Fibroblast of skin of left biceps (primary cell): ENCODE data around the gene SDSL.

ENCODE experiments used
- DNase-seq, 2 experiments: peaks; one replicate each; pipeline ENCODE4 v3.0.0-alpha.2; 2013; ENCODE audit warnings: low read depth in 2 of 2

Gene SDSL

GRCh38 chr12:113468365-113469223, 46.4 kb downstream of the SDSL start:
- no peak for DNase-seq

DNA sequence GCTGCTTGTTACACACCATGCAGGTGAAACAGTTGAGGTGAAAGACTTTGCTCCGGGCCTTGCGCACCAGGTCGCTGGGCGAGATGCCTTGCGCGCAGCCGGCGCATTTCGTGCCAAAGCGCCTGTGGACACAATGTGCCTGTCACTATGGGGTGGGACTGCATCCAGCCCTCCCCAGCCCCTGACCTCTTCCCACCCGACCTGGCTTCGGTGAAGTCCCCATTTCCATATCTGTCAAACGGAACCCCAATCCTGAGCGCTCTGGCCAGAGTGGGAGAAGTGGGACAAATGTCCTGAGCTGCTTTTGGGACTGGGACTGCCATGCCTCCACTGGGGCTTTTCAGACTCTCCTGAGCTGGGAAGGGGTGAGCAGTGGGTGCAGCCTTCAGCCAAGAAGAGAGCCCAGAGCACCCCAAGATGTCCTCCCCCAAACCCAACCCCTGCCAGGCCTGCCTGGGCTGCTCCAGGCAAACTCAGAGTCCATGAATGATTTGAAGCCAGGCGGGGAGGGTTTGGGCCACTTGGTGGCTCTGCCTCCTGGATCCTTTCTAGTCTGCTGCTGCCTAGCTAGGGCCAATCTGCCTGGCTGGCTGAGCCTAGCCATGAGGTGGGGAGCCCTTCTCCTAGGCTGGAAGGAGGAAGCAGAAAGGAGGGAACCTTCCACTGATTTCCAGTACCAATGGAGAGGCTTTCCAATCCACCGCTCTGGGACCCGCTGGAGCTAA, 47.2 kb downstream of the SDSL start:
- DNase-seq, result no peak

DNA sequence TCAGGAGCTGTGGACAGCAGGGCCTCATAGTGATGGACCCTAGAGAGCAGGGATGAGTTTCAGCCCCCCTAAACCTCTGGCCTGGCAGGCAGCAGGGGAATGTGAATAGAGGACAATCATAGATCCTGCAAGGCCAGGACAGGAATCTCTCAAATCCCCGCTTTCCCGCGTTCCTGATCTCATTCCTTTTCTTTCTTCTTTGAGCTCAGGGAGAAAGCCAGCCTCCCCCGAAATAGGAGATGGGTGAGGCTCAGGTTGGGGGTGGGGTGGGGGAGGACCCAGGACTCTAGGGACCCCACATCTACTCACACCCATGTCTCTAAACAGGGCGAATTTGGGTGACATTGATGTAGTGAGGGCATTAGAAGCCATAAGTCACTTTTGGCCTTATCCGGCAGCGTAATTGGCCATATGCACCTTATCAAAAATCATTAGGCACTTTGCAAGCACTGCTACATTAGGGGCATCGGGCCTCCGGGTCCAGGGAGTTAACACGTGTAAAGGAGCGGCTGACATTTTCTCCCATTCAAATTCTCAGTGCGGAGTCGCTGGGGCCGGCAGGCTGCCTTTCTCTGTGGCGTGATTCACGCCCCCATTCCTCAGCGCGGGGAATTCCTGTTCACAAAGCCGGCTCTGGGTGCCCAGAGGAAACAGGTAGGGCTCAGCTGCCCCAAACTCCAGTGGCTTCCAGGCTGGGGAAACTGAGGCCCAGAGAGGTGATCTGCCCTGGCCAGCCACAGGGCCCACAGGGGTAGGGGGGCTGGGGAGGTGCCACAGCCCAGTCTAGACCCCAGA, 48.0 kb downstream of the SDSL start:
- DNase-seq, result no peak

- no peak for DNase-seq
These were observed 48.9 kb downstream of the SDSL start for GRCh38 chr12:113470871-113471618.

GRCh38 chr12:113471619-113472171, 49.5 kb downstream of the SDSL start, which contains the start of gene LHX5:
LHX5 (minus strand) TSS chr12:113471871; CDS start chr12:113471498, 373 bp downstream.
- DNase-seq, result no peak

DNA sequence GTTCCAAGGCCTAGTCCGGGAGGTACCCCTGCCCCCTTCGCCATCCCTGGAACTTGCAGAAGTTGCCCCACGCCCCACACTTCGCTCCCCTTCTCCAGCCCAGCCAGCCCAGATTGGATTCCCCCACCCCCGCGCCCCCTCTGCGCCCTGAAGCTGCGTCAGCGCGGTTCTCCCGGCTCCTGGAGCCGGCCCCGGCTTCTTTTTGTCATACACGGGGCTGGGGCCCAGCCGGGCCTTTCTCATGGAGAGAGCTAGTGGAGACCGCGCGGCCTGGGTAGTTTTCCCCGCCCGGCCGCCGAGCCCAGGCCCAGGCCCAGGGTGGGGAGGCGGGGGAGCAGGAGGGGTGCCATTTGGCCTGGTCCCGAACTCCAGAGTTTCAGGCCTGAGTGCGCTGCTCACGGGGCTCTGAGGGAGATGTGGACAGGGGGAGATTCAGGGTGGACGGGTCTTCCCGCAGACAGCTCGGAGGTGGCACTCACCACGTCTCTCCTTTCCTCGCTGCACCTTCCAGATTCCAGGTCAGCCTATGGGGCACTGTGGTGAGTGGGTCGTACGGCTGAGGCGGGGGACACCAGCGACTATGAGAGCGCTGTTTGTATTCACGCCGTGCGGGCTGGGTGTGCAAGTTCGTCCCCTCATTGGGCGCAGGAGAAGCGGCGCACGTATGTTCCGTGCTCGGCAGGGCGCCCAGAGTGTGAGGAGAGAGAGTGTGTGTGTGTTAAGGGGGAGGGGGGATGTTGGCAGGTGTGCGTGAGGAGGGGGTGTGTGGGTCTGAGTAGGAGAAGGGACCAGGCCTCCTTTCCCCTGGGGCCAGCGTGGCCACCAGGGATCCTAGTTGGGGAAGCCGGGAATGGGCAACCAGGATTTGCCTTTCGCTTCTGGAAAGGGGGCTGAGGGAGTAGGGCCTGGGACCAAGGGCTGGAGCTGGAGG, 50.3 kb downstream of the SDSL start:
- DNase-seq, result no peak

DNA sequence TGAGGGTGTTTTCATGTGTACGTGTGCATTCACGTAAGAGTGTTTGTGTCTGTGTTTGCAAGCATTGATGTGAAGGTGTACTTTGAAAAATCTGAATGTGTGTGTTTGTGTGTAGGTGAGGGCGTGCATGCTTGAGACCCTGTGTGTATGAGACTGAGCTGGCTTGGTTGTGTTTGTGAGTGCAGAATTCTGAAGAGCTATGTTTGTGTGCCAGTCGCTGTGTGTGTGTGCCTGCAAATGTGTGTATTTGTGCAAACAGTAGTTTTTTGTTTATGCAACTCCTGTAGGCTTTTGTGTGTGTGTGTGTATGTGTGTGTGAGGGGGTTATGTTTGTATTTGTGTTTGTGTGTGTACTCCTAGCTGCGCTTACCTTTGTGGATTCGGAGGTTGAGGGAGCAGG, 51.2 kb downstream of the SDSL start:
- no peak for DNase-seq

GRCh38 chr12:113473942-113474341, 51.8 kb downstream of the SDSL start:
- DNase-seq, result no peak

DNA sequence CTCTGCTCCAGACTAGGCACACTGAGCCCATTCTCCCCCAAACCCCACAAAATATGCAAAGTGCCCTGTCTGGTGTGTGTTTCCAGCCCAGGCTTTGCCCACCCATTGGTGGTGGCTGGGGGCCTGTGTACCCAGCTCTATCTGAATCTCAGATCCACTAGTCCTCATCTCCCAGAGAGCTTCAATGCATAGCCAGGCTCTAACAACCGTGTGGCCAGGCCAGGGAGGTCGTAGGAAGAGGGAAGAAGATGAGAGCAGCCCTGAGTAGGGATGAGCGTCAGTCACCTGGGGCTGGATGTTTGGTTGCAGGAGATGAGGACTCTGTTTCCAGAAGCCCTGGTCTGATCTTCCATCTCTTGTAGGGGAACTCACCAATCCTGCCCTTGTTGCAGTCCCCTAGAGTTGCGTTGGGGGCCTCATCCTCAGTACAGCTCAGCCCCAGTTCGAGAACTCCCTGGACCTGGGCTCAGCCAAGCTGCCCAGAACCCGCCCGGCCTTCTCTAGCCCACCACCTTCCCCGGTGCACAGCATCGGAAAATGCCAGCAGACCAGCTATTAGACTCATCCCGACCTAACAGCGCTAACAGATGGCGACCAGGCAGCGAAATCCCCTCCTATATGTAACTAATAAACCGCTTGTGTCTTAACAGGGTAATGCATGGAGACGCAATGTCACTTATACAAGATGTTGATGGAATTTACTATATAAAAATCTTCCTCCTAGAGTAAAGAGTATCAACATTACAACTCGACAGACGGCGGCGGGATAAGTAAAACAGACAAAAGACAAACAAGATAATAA, 52.7 kb downstream of the SDSL start:
- no peak for DNase-seq

DNA sequence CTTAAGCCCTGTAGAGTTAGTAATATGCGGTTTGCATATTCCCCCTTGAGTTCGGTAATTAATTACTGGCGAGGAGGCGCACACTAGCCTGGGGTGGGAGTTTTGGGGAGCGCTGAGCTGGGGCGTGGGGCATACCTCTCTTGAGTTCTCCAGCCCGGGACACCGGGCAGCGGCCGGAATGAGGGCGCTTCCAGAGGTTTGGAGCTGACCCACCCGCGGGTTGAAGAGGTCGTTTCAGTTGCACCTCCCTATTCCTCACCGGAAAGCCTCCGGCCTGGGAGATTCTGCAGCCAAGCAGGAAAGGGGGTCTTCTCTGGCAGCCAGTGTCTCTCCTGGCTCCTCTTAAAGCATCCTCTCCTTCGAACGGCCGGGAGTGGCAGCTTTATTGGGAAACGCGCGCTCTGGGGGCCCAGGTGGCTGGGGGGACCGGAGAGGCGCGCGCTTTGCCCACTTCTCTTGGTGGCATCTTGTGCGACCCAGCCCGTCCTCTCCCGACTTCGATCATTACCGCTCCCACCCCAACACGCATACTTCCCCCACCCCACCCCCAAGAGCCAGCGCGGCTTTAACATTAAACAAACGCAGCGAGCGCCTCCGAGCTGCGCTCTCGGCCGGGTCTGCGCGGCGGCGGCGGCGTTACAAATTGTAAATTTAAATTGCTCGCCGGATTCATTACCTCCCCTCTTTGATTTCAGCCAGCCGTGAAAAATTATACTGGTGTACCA, 53.4 kb downstream of the SDSL start:
- no peak for DNase-seq

DNA sequence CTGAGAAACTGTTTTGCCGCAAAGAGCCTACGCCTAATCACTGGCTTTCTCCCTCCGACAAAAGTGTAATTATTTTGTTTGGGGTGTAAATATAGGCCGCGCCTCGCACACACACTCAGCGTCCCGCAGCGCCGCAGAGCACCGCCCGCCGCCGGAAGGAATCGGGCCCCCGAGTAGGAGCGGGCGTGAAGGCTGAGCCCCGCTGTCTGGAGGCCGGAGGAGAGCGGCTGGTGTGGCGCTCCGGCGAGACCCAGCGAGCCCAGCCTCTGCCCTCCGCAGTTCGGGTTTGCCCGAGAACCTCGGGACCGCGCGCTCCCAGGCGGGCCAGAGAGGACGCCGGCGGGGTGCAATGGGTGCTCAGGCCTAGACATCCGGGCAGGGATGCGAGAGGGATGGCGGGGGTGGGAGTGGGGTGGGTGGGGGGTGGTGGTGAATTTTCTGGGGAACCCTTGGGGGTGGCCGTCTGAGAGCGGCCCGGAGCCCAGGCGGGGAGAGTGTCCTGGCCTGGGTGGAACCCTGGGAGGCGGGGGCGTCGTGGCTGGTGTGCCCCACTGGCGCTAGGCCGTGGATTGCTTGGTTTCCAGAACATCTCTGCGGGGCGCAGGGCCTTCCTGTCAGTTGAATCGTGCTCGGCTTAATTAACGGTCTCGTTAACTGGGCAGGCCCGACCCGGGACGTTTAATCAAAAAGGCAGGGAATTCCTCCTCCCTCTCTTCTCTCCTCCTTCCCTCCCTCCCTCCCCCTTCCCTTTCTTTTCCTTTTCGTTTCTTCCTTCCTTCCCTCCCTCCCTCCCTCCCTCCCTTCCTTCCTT, 54.2 kb downstream of the SDSL start:
- no peak for DNase-seq

- no peak for DNase-seq
These were observed 55.1 kb downstream of the SDSL start for GRCh38 chr12:113477171-113477841.

GRCh38 chr12:113477842-113478215, 55.6 kb downstream of the SDSL start:
- DNase-seq, result no peak

- DNase-seq, result no peak
These were observed 56.3 kb downstream of the SDSL start for GRCh38 chr12:113478351-113479011.

GRCh38 chr12:113479216-113479589, 57.0 kb downstream of the SDSL start:
- no peak for DNase-seq

GRCh38 chr12:113479590-113480335, 57.6 kb downstream of the SDSL start:
- no peak for DNase-seq
